SJSA1 (cell line): ENCODE results near the gene AHCYL2. TPM values are rescaled to one million over a fixed set of nuclear protein-coding genes. Genes with fewer than 3 reads are reported as not detected.
"Not testable (repeated sequence)": the region's sequence is repeated elsewhere in the genome, so short reads cannot be mapped to it uniquely, and the experiment has no call there.

Experiments used
- DNase-seq, 2 experiments: peaks; one replicate each; pipeline ENCODE4 v3.0.0-alpha.2; 2015 to 2020; ENCODE audit warnings: low spot score in 2 of 2, low read depth in 1 of 2
- H3K27ac ChIP-seq: fragments of 250-450 bp; sonication (Bioruptor Pico); 2 replicates; pipeline ENCODE4 v1.5.1; 2020; ENCODE audit warnings: mild to moderate bottlenecking, moderate library complexity
- H3K27me3 ChIP-seq: fragments of 250-450 bp; sonication (Bioruptor Pico); replicated peaks from 2 replicates; pipeline ENCODE4 v1.5.1; 2020; ENCODE audit warnings: mild to moderate bottlenecking, moderate library complexity
- H3K36me3 ChIP-seq: fragments of 250-450 bp; sonication (Bioruptor Pico); 2 replicates; pipeline ENCODE4 v1.5.1; 2020; ENCODE audit warnings: mild to moderate bottlenecking
- H3K4me1 ChIP-seq: fragments of 250-450 bp; sonication (Bioruptor Pico); replicated peaks from 2 replicates; pipeline ENCODE4 v1.6.1; 2021; ENCODE audit warnings: mild to moderate bottlenecking
- H3K4me3 ChIP-seq: fragments of 250-450 bp; sonication (Bioruptor Pico); 2 replicates; pipeline ENCODE4 v1.5.1; 2020; ENCODE audit warnings: mild to moderate bottlenecking
- H3K9me3 ChIP-seq: fragments of 250-450 bp; sonication (Bioruptor Pico); replicated peaks from 2 replicates; pipeline ENCODE4 v1.5.1; 2020; ENCODE audit warnings: mild to moderate bottlenecking
- total RNA-seq: library from RNA; depleted of rRNA; stranded (reverse); fragments of >200 nt; shearing (Covaris generic); gene quantifications from 2 replicates; pipeline ENCODE4 v1.2.3, GENCODE V29; 2014

Gene AHCYL2
- total RNA-seq, 1 experiment from 2014 or later = 10.3 TPM

DNA sequence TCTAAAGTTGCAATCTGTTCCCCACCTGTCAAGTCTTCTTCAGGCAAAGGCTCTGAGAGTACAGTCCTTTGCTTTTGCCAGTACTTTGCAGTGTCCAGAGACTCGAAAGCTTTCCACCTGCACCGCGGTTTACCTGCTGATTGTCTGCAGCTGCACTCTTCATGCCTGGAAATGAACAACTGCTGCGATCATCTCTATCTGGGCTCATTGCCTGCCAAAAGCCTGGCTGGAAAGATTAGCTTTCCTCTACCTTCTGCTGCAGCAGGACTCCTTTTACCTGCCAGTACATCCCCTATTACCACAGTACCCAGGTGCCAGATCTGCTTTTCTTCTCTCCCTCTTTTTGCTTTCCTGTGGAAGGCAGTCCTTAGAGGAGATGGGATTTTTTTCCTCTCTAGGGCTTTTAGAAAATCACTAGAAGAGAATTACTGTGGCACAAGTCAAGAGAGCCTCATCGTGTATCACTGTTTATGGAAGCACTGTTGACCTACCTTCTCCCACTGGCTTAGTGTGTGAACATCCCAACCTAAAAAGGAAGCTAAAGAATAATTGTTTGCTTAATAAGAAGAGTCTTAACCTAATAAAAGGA is 211.6 kb downstream of the AHCYL2 start:
- Histone ChIP-seq H3K36me3 (peaks cover 10% of the 10 kb centered on the region; the same call in 1 of the 2 replicates), H3K27ac (no peak overlapping the region), H3K9me3 (no peaks in the 10 kb centered on the region), H3K27me3 (no peaks in the 10 kb centered on the region), H3K4me3 (no peak overlapping the region), H3K4me1 (peaks cover 20% of the 10 kb centered on the region)
- no peak for DNase-seq

- Histone ChIP-seq H3K4me3 (no peak overlapping the region), H3K27ac (no peak overlapping the region), H3K4me1 (peaks cover 20% of the 10 kb centered on the region), H3K36me3 (peaks cover 10% of the 10 kb centered on the region; the same call in 1 of the 2 replicates), H3K9me3 (no peaks in the 10 kb centered on the region), H3K27me3 (no peaks in the 10 kb centered on the region)
- no peak for DNase-seq
Observed at GRCh38 chr7:129437190-129437589, 212.4 kb downstream of the AHCYL2 start.

GRCh38 chr7:129438281-129438838 is 213.5 kb downstream of the AHCYL2 start:
- H3K4me3 ChIP-seq = no peak overlapping the region
- DNase-seq = no peak
- no peak overlapping the region for H3K27ac ChIP-seq
- H3K27me3 ChIP-seq = no peaks in the 10 kb centered on the region
- H3K4me1 ChIP-seq = peaks cover 19% of the 10 kb centered on the region
- peaks cover 10% of the 10 kb centered on the region; the same call in 1 of the 2 replicates for H3K36me3 ChIP-seq
- no peaks in the 10 kb centered on the region for H3K9me3 ChIP-seq

- Histone ChIP-seq H3K9me3 (no peaks in the 10 kb centered on the region), H3K27ac (no peak overlapping the region), H3K27me3 (no peaks in the 10 kb centered on the region), H3K4me1 (peaks cover 15% of the 10 kb centered on the region), H3K4me3 (no peak overlapping the region), H3K36me3 (peaks cover 10% of the 10 kb centered on the region; the same call in 1 of the 2 replicates)
- DNase-seq = no peak
Observed at GRCh38 chr7:129438839-129439651, 214.2 kb downstream of the AHCYL2 start.

- no peak overlapping the region for H3K27ac ChIP-seq
- H3K9me3 ChIP-seq = no peaks in the 10 kb centered on the region
- H3K4me1 ChIP-seq = peaks cover 13% of the 10 kb centered on the region
- DNase-seq = no peak
- H3K27me3 ChIP-seq = no peaks in the 10 kb centered on the region
- peaks cover 12% of the 10 kb centered on the region; the same call in 1 of the 2 replicates for H3K36me3 ChIP-seq
- H3K4me3 ChIP-seq = no peak overlapping the region
Observed at GRCh38 chr7:129439963-129440625, 215.3 kb downstream of the AHCYL2 start.

GRCh38 chr7:129443612-129444011 is 218.8 kb downstream of the AHCYL2 start:
- H3K4me3 ChIP-seq = no peak overlapping the region
- no peaks in the 10 kb centered on the region for H3K9me3 ChIP-seq
- no peak overlapping the region for H3K27ac ChIP-seq
- H3K27me3 ChIP-seq = no peaks in the 10 kb centered on the region
- DNase-seq = no peak
- H3K36me3 ChIP-seq = peaks cover 34% of the 10 kb centered on the region
- H3K4me1 ChIP-seq = peaks cover 6% of the 10 kb centered on the region

DNA sequence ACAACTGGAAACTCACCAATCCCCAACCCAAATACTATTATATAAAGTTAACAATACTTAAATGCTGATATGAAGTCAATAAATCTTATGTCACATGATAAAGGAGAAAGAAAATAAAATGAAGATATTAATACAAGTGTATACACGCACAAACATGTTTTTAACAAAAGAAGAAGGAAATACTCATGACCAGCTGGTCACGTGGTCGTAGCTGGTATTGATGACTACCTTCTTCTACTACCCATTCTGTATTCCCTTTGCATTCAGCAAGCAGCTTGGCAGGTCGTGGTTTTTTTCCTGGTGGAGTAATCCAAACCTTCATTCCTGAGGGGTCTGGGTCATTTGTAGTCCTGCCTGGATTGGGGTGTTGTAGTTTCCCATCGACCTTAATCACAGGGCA is 219.9 kb downstream of the AHCYL2 start:
- H3K36me3 ChIP-seq = peaks cover 34% of the 10 kb centered on the region
- H3K27ac ChIP-seq, H3K27me3 ChIP-seq, H3K4me3 ChIP-seq, DNase-seq, H3K9me3 ChIP-seq, H3K4me1 ChIP-seq: not testable (repeated sequence)

DNA sequence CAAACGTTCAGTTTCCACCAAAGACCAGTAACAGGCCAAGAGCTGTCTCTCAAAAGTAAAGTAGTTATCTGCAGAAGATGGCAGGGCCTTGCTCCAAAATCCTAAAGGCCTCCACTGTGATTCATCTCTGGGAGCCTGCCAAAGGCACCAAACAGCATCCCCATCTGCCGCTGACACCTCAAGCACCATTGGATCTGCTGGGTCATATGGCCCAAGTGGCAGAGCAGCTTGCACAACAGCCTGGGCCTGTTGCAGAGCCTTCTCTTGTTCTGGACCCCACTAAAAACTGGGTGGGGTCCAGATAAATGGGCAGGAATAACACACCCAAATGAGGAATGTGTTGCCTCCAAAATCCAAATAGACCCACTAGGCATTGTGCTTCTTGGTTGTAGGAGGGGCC is 222.1 kb downstream of the AHCYL2 start:
- not testable (repeated sequence) for H3K27me3 ChIP-seq

DNA sequence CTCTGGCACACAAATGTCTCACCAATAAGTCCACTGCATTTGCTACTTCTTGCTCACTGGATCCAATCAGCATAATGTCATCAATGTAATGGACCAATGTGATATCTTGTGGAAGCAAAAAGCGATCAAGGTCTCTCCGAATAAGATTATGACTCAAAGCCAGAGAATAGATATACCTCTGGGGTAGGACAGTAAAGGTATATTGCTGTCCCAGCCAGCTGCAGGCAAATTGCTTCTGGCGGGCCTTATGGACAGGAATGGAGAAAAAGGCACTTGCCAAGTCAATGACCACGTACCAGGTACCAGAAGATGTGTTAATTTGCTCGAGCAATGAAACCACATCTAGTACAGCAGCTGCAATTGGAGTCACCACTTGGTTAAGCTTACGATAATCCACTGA is 222.6 kb downstream of the AHCYL2 start:
- not testable (repeated sequence) for DNase-seq

More for the DNA sequence above, 222.1 kb downstream of the AHCYL2 start:
- DNase-seq, H3K9me3 ChIP-seq, H3K4me3 ChIP-seq, H3K4me1 ChIP-seq, H3K27ac ChIP-seq: not testable (repeated sequence)
- peaks cover 31% of the 10 kb centered on the region for H3K36me3 ChIP-seq

GRCh38 chr7:129448608-129449007 is 223.8 kb downstream of the AHCYL2 start:
- H3K4me1 ChIP-seq, H3K4me3 ChIP-seq, H3K27ac ChIP-seq, H3K27me3 ChIP-seq, H3K9me3 ChIP-seq, DNase-seq: not testable (repeated sequence)
- H3K36me3 ChIP-seq = peaks cover 31% of the 10 kb centered on the region

More for the DNA sequence above, 222.6 kb downstream of the AHCYL2 start:
- H3K4me1 ChIP-seq, H3K27ac ChIP-seq, H3K27me3 ChIP-seq, H3K4me3 ChIP-seq, H3K9me3 ChIP-seq: not testable (repeated sequence)
- peaks cover 31% of the 10 kb centered on the region for H3K36me3 ChIP-seq

GRCh38 chr7:129450295-129450694 is 225.5 kb downstream of the AHCYL2 start:
- Histone ChIP-seq H3K4me1 (no peaks in the 10 kb centered on the region), H3K9me3 (no peaks in the 10 kb centered on the region), H3K27me3 (no peaks in the 10 kb centered on the region), H3K27ac (no peak overlapping the region), H3K36me3 (peaks cover 28% of the 10 kb centered on the region), H3K4me3 (no peak overlapping the region)
- no peak for DNase-seq

- Histone ChIP-seq H3K4me3 (no peak overlapping the region), H3K4me1 (no peaks in the 10 kb centered on the region), H3K36me3 (peaks cover 25% of the 10 kb centered on the region), H3K9me3 (no peaks in the 10 kb centered on the region), H3K27me3 (no peaks in the 10 kb centered on the region), H3K27ac (no peak overlapping the region)
- no peak for DNase-seq
Observed at GRCh38 chr7:129452589-129453231, 227.9 kb downstream of the AHCYL2 start.

DNA sequence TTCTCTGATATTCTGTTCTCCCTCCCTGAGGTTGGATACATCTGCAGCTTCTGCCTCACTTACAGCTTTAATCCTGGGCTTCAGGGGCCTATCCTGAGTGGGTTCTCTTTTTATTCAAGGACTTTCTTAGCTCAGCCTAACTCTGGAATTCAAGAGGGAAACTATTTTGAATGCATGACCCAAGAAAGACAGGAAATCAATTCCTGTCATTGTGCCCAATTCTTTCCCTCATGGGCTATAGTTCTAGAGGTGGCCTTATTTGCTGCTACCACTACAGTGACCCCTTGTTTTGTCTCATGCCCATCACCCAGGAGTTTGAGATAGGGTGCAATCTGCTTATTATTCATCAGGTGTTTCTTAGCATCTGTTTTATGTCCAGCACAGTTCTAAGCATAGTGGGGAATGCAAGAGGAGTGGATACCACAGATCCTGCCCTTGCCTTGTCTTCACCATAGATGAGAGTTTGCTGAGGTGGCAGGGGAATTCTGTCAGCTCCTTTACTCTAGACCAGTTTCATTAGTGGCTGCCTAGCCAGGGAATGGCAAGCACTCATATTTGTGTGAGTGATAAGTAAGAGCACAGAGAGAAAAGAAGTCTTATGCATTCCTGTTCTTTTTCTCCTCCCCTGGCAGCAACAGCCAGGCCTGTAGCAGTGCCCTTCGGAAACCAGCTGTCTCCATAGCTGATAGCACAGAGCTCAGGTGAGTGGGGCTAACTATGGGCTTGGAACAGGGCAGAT is 228.8 kb downstream of the AHCYL2 start:
- H3K36me3 ChIP-seq = peaks cover 24% of the 10 kb centered on the region
- H3K4me3 ChIP-seq = no peak overlapping the region
- no peaks in the 10 kb centered on the region for H3K4me1 ChIP-seq
- DNase-seq = no peak
- no peaks in the 10 kb centered on the region for H3K9me3 ChIP-seq
- H3K27ac ChIP-seq = no peak overlapping the region
- no peaks in the 10 kb centered on the region for H3K27me3 ChIP-seq
